Measurements from ENCODE around the gene FLT3.

The FLT3 gene

GRCh38 chr13:28093881-28094280 lies 6.5 kb downstream of the FLT3 start:
- Histone ChIP-seq H3K27ac (ENCODE audit: extremely low read depth, low read depth, low read length) (no peak overlapping the region), H3K4me3 (ENCODE audit: low read depth, low read length) (no peak overlapping the region), H3K4me1 (ENCODE audit: control insufficient read depth, insufficient read depth, low read length) (no peaks in the 10 kb centered on the region), H3K9me3 (ENCODE audit: control insufficient read depth, insufficient read depth, low read depth, low read length) (no peaks in the 10 kb centered on the region), H3K36me3 (ENCODE audit: control insufficient read depth in 2 of 2, insufficient read depth in 1 of 2, low read length in 2 of 2) (no peaks in the 10 kb centered on the region)
- ChIA-PET CTCF (no interaction called here), POLR2A (no interaction called here)
- TF ChIP-seq, protein P1, sequence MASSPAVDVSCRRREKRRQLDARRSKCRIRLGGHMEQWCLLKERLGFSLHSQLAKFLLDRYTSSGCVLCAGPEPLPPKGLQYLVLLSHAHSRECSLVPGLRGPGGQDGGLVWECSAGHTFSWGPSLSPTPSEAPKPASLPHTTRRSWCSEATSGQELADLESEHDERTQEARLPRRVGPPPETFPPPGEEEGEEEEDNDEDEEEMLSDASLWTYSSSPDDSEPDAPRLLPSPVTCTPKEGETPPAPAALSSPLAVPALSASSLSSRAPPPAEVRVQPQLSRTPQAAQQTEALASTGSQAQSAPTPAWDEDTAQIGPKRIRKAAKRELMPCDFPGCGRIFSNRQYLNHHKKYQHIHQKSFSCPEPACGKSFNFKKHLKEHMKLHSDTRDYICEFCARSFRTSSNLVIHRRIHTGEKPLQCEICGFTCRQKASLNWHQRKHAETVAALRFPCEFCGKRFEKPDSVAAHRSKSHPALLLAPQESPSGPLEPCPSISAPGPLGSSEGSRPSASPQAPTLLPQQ (tag by site-specific recombination; IDR thresholded peaks at IDR 0.05), result no peak
- TF ChIP-seq ZNF555 (tag by site-specific recombination; conservative IDR thresholded peaks at IDR 0.05) (no peak), ZNF211 (tag by site-specific recombination; IDR thresholded peaks at IDR 0.05; ENCODE audit: low read depth) (no peak), ZNF623 (tag by site-specific recombination; IDR thresholded peaks at IDR 0.05) (no peak), RBAK (tag by site-specific recombination; IDR thresholded peaks at IDR 0.05) (no peak), PRDM1 (tag by site-specific recombination; IDR thresholded peaks at IDR 0.05) (no peak), OSR2 (tag by site-specific recombination; IDR thresholded peaks at IDR 0.05) (no peak), ZNF544 (tag by site-specific recombination; IDR thresholded peaks at IDR 0.05) (no peak), ZBTB11 (tag by site-specific recombination; conservative IDR thresholded peaks at IDR 0.05; ENCODE audit: low read depth) (no peak), ZNF404 (tag by site-specific recombination; IDR thresholded peaks at IDR 0.05) (no peak), TSHZ1 (tag by site-specific recombination; IDR thresholded peaks at IDR 0.05; ENCODE audit: borderline replicate concordance) (no peak), ZNF670 (tag by site-specific recombination; IDR thresholded peaks at IDR 0.05; ENCODE audit: low read depth) (no peak), ZXDB (tag by site-specific recombination; IDR thresholded peaks at IDR 0.05) (no peak)

- H3K9me3 ChIP-seq (ENCODE audit: control insufficient read depth, insufficient read depth, low read depth, low read length), result no peaks in the 10 kb centered on the region
- no peaks in the 10 kb centered on the region for H3K36me3 ChIP-seq (ENCODE audit: control insufficient read depth in 2 of 2, insufficient read depth in 1 of 2, low read length in 2 of 2)
- H3K4me3 ChIP-seq (ENCODE audit: low read depth, low read length), result no peak overlapping the region
- H3K4me1 ChIP-seq (ENCODE audit: control insufficient read depth, insufficient read depth, low read length), result no peaks in the 10 kb centered on the region
- POLR2A ChIA-PET, result interaction anchor here (0.7 kb wide), 1 partner anchor 1138 kb away, joined by 3 read pairs; no protein-coding TSS in a partner anchor
- no peak overlapping the region for H3K27ac ChIP-seq (ENCODE audit: extremely low read depth, low read depth, low read length)
- CTCF ChIA-PET, result interaction anchor here (0.7 kb wide), 1 partner anchor 266 kb away, joined by 3 read pairs; no protein-coding TSS in a partner anchor
- no peak for TF ChIP-seq KLF1 (tag by site-specific recombination; IDR thresholded peaks at IDR 0.05)
- TF ChIP-seq ZNF10 (tag by site-specific recombination; IDR thresholded peaks at IDR 0.05), result no peak
- no peak for TF ChIP-seq ZNF664 (tag by site-specific recombination; IDR thresholded peaks at IDR 0.05)
- no peak for TF ChIP-seq ZNF175 (tag by site-specific recombination; IDR thresholded peaks at IDR 0.05)
- TF ChIP-seq ZNF214 (tag by site-specific recombination; IDR thresholded peaks at IDR 0.05; ENCODE audit: borderline replicate concordance), result no peak
- no peak for TF ChIP-seq ZNF548 (tag by site-specific recombination; IDR thresholded peaks at IDR 0.05)
- no peak for TF ChIP-seq ZNF623 (tag by site-specific recombination; IDR thresholded peaks at IDR 0.05)
- no peak for TF ChIP-seq ZBTB6 (tag by site-specific recombination; IDR thresholded peaks at IDR 0.05)
- TF ChIP-seq ZNF146 (tag by site-specific recombination; IDR thresholded peaks at IDR 0.05), result no peak
- TF ChIP-seq ZNF362 (tag by site-specific recombination; IDR thresholded peaks at IDR 0.05), result no peak
- TF ChIP-seq ZNF639 (tag by site-specific recombination; IDR thresholded peaks at IDR 0.05), result no peak
- no peak for TF ChIP-seq ZNF521 (tag by site-specific recombination; IDR thresholded peaks at IDR 0.05)
- no peak for TF ChIP-seq ZNF792 (tag by site-specific recombination; IDR thresholded peaks at IDR 0.05)
These were observed 7.9 kb downstream of the FLT3 start for GRCh38 chr13:28092431-28092830.
